Adipose tissue (tissue), 3 donors: ENCODE results near the gene PFKM. TPM values are rescaled to one million over a fixed set of nuclear protein-coding genes. Genes with fewer than 3 reads are reported as not detected.

Experiments used
- H3K27ac ChIP-seq: one replicate; pipeline ENCODE4 v1.5.1; 2013; ENCODE audit warnings: low read depth, low read length
- WGBS, 3 donors: extraction: QIAGEN DNeasy Blood & Tissue Kit; methylation state at CpG; one replicate each; pipeline ENCODE4 v1.1.7; 2013; 5-methylcytosine and 5-hydroxymethylcytosine counted together
- polyA plus RNA-seq, 3 donors: library from polyadenylated mRNA; stranded (reverse); fragments of 200-250 nt; gene quantifications; one replicate each; pipeline ENCODE4 v1.2.3, GENCODE V29; 2013
- donor health status: healthy with polysubstance abuse.
- donor health status: Bipolar disorder and iron deficiency.
- donor health status: healthy.

Gene PFKM
- 10 to 100 TPM in 2 of 3 donors, 1 to 10 TPM in 1; 9.2 to 28.9 (median 19.1) TPM for polyA plus RNA-seq

- WGBS, 3 donors, result 0 to 1% (median 1%) methylated on average over 17 to 20 of the region's 20 CpGs
- H3K27ac ChIP-seq, result no peak within 1 kb of the TSS
Observed at GRCh38 chr12:48119078-48119833, at the start of gene PFKM. TSS of gene PFKM (plus strand) at chr12:48119364. CDS start at chr12:48122775, 3,411 bp downstream.

- 92 to 98% (median 94%) methylated on average over 1 of the region's 1 CpG for whole genome bisulfite sequencing, 3 donors
- H3K27ac ChIP-seq, result no peak overlapping the region
Observed at GRCh38 chr12:48070033-48070432, 49.1 kb upstream of the PFKM start.

- WGBS, 3 donors, result 92 to 97% (median 97%) methylated on average over 4 of the region's 4 CpGs
- H3K27ac ChIP-seq, result no peak overlapping the region
Observed at GRCh38 chr12:48070731-48071130, 48.4 kb upstream of the PFKM start.

GRCh38 chr12:48071808-48072207 lies 47.4 kb upstream of the PFKM start:
- 96 to 98% (median 97%) methylated on average over 2 of the region's 2 CpGs for WGBS, 3 donors
- H3K27ac ChIP-seq, result no peak overlapping the region

GRCh38 chr12:48072266-48072665 lies 46.9 kb upstream of the PFKM start:
- 97 to 100% (median 100%) methylated on average over 3 of the region's 3 CpGs for WGBS, 3 donors
- no peak overlapping the region for H3K27ac ChIP-seq

GRCh38 chr12:48074266-48074665 lies 44.9 kb upstream of the PFKM start:
- 87 to 100% (median 95%) methylated on average over 1 of the region's 1 CpG for WGBS, 3 donors
- no peak overlapping the region for H3K27ac ChIP-seq

- 55 to 82% (median 64%) methylated on average over 1 of the region's 1 CpG for WGBS, 3 donors
- H3K27ac ChIP-seq, result no peak overlapping the region
Observed at GRCh38 chr12:48075832-48076231, 43.3 kb upstream of the PFKM start.

GRCh38 chr12:48077111-48077510 lies 42.1 kb upstream of the PFKM start:
- WGBS, 3 donors, result 77 to 95% (median 88%) methylated on average over 2 of the region's 2 CpGs
- H3K27ac ChIP-seq, result no peak overlapping the region

GRCh38 chr12:48078901-48079300 lies 40.3 kb upstream of the PFKM start:
- no peak overlapping the region for H3K27ac ChIP-seq
- 81 to 82% (median 82%) methylated on average over 5 of the region's 5 CpGs for WGBS, 3 donors

- no peak overlapping the region for H3K27ac ChIP-seq
- 90 to 94% (median 93%) methylated on average over 5 of the region's 5 CpGs for WGBS, 3 donors
Observed at GRCh38 chr12:48080285-48080684, 38.9 kb upstream of the PFKM start.

GRCh38 chr12:48080821-48081220 lies 38.3 kb upstream of the PFKM start:
- H3K27ac ChIP-seq, result no peak overlapping the region
- WGBS, 3 donors, result 93 to 100% (median 96%) methylated on average over 3 of the region's 3 CpGs

- H3K27ac ChIP-seq, result no peak overlapping the region
- WGBS, 3 donors, result 63 to 85% (median 73%) methylated on average over 1 of the region's 1 CpG
Observed at GRCh38 chr12:48084066-48084465, 35.1 kb upstream of the PFKM start.

- H3K27ac ChIP-seq, result no peak overlapping the region
- 84 to 95% (median 89%) methylated on average over 12 of the region's 12 CpGs for WGBS, 3 donors
Observed at GRCh38 chr12:48084841-48085460, 34.2 kb upstream of the PFKM start.

GRCh38 chr12:48086327-48086726 lies 32.8 kb upstream of the PFKM start:
- WGBS, 3 donors, result 85 to 92% (median 85%) methylated on average over 3 of the region's 3 CpGs
- H3K27ac ChIP-seq, result no peak overlapping the region

- H3K27ac ChIP-seq, result no peak overlapping the region
- 65 to 90% (median 71%) methylated on average over 1 of the region's 1 CpG for WGBS, 3 donors
Observed at GRCh38 chr12:48092611-48093010, 26.6 kb upstream of the PFKM start.

GRCh38 chr12:48104531-48104930 lies 14.6 kb upstream of the PFKM start:
- H3K27ac ChIP-seq, result no peak overlapping the region
- 52 to 80% (median 79%) methylated on average over 4 of the region's 4 CpGs for WGBS, 3 donors

GRCh38 chr12:48105321-48105866 lies 13.8 kb upstream of the PFKM start:
- WGBS, 3 donors, result 0 to 1% (median 0%) methylated on average over 23 to 30 of the region's 30 CpGs
- no peak overlapping the region for H3K27ac ChIP-seq

- peak within 1 kb of the TSS; percentile 48 for H3K27ac ChIP-seq
- 0 to 1% (median 0%) methylated on average over 43 to 53 of the region's 53 CpGs for WGBS, 3 donors
Observed at GRCh38 chr12:48105867-48106680, 13.1 kb upstream of the PFKM start, which contains the start of gene SENP1. TSS of gene SENP1 (minus strand) at chr12:48106079. CDS start at chr12:48101472, 4,607 bp downstream.
